GM23248 (cell line): Measurements from ENCODE around the gene FBXW11. TPM values are rescaled to one million over a fixed set of nuclear protein-coding genes. Genes with fewer than 3 reads are reported as not detected.

Source experiments
- DNase-seq: peaks from one replicate; pipeline ENCODE4 v3.0.0-alpha.2; 2015
- H2AFZ ChIP-seq: fragments of 200-600 bp; sonication (generic); 2 replicates; pipeline ENCODE4 v1.6.1; 2016; ENCODE audit warnings: antibody characterized with exemption
- H3F3A ChIP-seq: fragments of 200-600 bp; sonication (generic); 2 replicates; pipeline ENCODE4 v1.6.1; 2016; ENCODE audit warnings: mild to moderate bottlenecking, antibody characterized with exemption, mixed run types; ENCODE audit not compliant: insufficient read depth
- H3K27ac ChIP-seq: fragments of 200-600 bp; sonication (generic); 2 replicates; pipeline ENCODE4 v1.5.1; 2016; ENCODE audit warnings: mild to moderate bottlenecking
- H3K27me3 ChIP-seq: fragments of 200-600 bp; sonication (generic); replicated peaks from 2 replicates; pipeline ENCODE4 v1.6.1; 2016; ENCODE audit warnings: mild to moderate bottlenecking; ENCODE audit not compliant: insufficient read depth
- H3K36me3 ChIP-seq: fragments of 200-600 bp; sonication (generic); 2 replicates; pipeline ENCODE4 v1.6.1; 2016; ENCODE audit warnings: low read depth, mild to moderate bottlenecking
- H3K4me1 ChIP-seq: fragments of 200-600 bp; sonication (generic); 2 replicates; pipeline ENCODE4 v1.6.1; 2016; ENCODE audit warnings: mild to moderate bottlenecking; ENCODE audit not compliant: insufficient read depth
- H3K4me2 ChIP-seq: fragments of 200-600 bp; sonication (generic); one replicate; pipeline ENCODE4 v1.6.1; 2016; ENCODE audit warnings: mild to moderate bottlenecking; ENCODE audit not compliant: unreplicated experiment
- H3K4me3 ChIP-seq: fragments of 200-600 bp; sonication (generic); 2 replicates; pipeline ENCODE4 v1.5.1; 2016; ENCODE audit warnings: mild to moderate bottlenecking
- H3K79me2 ChIP-seq: fragments of 200-600 bp; sonication (generic); 2 replicates; pipeline ENCODE4 v1.6.1; 2016; ENCODE audit warnings: mild to moderate bottlenecking; ENCODE audit not compliant: insufficient read depth
- H3K9ac ChIP-seq: fragments of 200-600 bp; sonication (generic); 2 replicates; pipeline ENCODE4 v1.6.1; 2016; ENCODE audit warnings: mild to moderate bottlenecking
- H3K9me2 ChIP-seq: fragments of 200-600 bp; sonication (generic); 2 replicates; pipeline ENCODE4 v1.6.1; 2016; ENCODE audit warnings: mixed run types, mild to moderate bottlenecking, moderate library complexity; ENCODE audit not compliant: insufficient read depth
- H3K9me3 ChIP-seq: fragments of 200-600 bp; sonication (generic); one replicate; pipeline ENCODE4 v1.6.1; 2017; ENCODE audit warnings: low read depth
- H4K20me1 ChIP-seq: fragments of 200-600 bp; sonication (generic); 2 replicates; pipeline ENCODE4 v1.6.0; 2016; ENCODE audit not compliant: insufficient read depth
- EZH2 ChIP-seq: fragments of 200-600 bp; sonication (generic); IDR thresholded peaks from 2 replicates; pipeline ENCODE4 v1.6.1; 2018; ENCODE audit warnings: antibody characterized with exemption, mild to moderate bottlenecking; ENCODE audit not compliant: insufficient read depth, poor library complexity, severe bottlenecking
- EZH2phosphoT487 ChIP-seq: fragments of 200-600 bp; sonication (generic); IDR thresholded peaks from 2 replicates; pipeline ENCODE4 v1.6.1; 2018; ENCODE audit warnings: antibody characterized with exemption, moderate library complexity, mild to moderate bottlenecking, low read depth; ENCODE audit not compliant: insufficient read depth
- WGBS, 2 experiments: methylation state at CpG; one replicate each; pipeline ENCODE4 v1.1.6; 2015 to 2017; ENCODE audit warnings: low lambda C conversion rate in 2 of 2, low coverage in 1 of 2; ENCODE audit errors: missing lambda C conversion rate in 2 of 2; 5-methylcytosine and 5-hydroxymethylcytosine counted together
- in situ Hi-C: fragments of 300-500 bp; cut with MboI; formaldehyde crosslinking; loops from 2 replicates; pipeline ENCODE4 v1.15.0; 2020
- polyA plus RNA-seq: library from polyadenylated mRNA; unstranded; fragments of >200 nt; fragmentation: Nextera tagmentation; extraction: Ambion mirVana; gene quantifications from 2 replicates; pipeline ENCODE4 v1.2.1, GENCODE V29; 2016
- total RNA-seq: library from RNA; depleted of rRNA; stranded (reverse); fragments of >200 nt; shearing (Covaris generic); gene quantifications from 2 replicates; pipeline ENCODE4 v1.2.3, GENCODE V29; 2014

Gene FBXW11
- total and polyA plus RNA-seq, 2 experiments from 2014 or later = 30.6 to 78.0 TPM

DNA sequence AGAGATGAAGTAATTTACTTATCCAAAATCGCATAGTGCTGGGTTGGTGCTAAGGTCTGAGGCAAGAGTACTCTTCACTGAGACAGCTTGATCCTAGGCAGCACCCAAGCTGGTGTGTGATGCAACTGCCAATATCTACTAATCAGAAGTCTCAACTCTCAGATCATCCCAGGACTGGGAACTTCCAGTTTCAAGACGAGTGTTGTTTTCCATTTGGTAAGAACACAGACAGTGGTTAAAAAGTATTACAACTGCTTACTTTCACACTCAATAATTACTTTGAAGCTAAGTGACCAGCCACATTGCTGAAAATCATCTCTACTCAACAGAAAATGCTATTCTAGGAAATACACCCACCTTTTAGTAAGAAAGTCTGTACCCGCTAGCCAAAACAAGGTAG lies 45.3 kb downstream of the FBXW11 start:
- Histone ChIP-seq H3K9me2 (no peaks in the 10 kb centered on the region), H3K36me3 (no peaks in the 10 kb centered on the region), H2AFZ (no peak overlapping the region), H3K9ac (no peak overlapping the region), H3K27me3 (no peaks in the 10 kb centered on the region), H4K20me1 (peaks cover 29% of the 10 kb centered on the region), H3K79me2 (peaks cover 100% of the 10 kb centered on the region), H3K4me3 (no peak overlapping the region), H3F3A (peaks cover 4% of the 10 kb centered on the region; the same call in 1 of the 2 replicates), H3K4me1 (peaks cover 22% of the 10 kb centered on the region), H3K27ac (no peak overlapping the region), H3K9me3 (no peaks in the 10 kb centered on the region), H3K4me2 (no peak overlapping the region)
- TF ChIP-seq EZH2phosphoT487 (no peak), EZH2 (no peak)
- no peak for DNase-seq
- WGBS, 2 experiments = 91% methylated on average over 3 of the region's 3 CpGs
- in situ Hi-C loops = no loop called here

DNA sequence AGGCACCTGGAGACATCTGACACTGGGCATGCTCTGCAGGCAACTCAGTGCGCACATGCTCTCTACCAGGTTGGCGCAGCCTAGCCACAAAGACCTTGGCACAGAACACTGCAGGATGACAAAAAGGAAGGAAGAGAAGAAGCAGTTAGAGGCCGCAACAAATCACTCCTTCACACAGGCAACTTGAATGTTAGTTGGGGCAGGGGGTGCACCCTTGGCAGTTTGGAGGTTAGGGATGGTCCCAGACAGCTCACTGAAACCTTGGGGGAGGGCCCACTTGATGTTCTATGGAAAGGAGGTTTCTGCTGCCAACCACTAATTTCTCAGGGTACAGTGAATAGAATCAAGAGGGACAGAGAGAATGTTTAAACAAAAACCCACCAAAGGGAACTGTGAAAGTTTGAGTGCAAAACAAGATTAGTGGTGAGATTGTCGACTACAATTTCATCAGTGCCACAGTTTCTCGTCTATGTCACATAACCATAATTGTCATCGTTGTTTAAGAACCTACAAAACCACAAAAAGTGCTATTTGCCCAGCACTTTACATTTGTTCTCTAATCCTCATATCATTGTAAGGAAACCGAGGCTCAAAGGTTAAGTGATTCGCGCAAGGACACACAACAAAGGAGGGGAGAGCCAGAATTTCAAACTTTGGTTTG lies 48.7 kb downstream of the FBXW11 start:
- no peaks in the 10 kb centered on the region for H3K9me2 ChIP-seq
- in situ Hi-C loops = no loop called here
- H3K79me2 ChIP-seq = peaks cover 97% of the 10 kb centered on the region
- H3K4me1 ChIP-seq = peaks cover 53% of the 10 kb centered on the region
- no peak for TF ChIP-seq EZH2
- TF ChIP-seq EZH2phosphoT487 = no peak
- H3K9ac ChIP-seq = no peak overlapping the region
- no peaks in the 10 kb centered on the region for H3K27me3 ChIP-seq
- no peak overlapping the region for H3K4me3 ChIP-seq
- H2AFZ ChIP-seq = no peak overlapping the region
- H3K36me3 ChIP-seq = no peaks in the 10 kb centered on the region
- H3K27ac ChIP-seq = no peak overlapping the region
- peaks cover 20% of the 10 kb centered on the region for H4K20me1 ChIP-seq
- DNase-seq = no peak
- WGBS, 2 experiments = 96 to 99% methylated on average over 9 of the region's 9 CpGs
- no peaks in the 10 kb centered on the region for H3K9me3 ChIP-seq
- no peak overlapping the region for H3K4me2 ChIP-seq
- H3F3A ChIP-seq = peaks cover 38% of the 10 kb centered on the region

- no peaks in the 10 kb centered on the region for H3K27me3 ChIP-seq
- H3K4me1 ChIP-seq = peaks cover 49% of the 10 kb centered on the region
- in situ Hi-C loops = no loop called here
- no peaks in the 10 kb centered on the region for H3K9me3 ChIP-seq
- peaks cover 41% of the 10 kb centered on the region for H3F3A ChIP-seq
- H3K9me2 ChIP-seq = no peaks in the 10 kb centered on the region
- no peak for DNase-seq
- TF ChIP-seq EZH2phosphoT487 (no peak), EZH2 (no peak)
- H4K20me1 ChIP-seq = peaks cover 18% of the 10 kb centered on the region; the same call in 1 of the 2 replicates
- H3K9ac ChIP-seq = no peak overlapping the region
- no peak overlapping the region for H2AFZ ChIP-seq
- no peak overlapping the region for H3K4me3 ChIP-seq
- no peak overlapping the region for H3K4me2 ChIP-seq
- H3K36me3 ChIP-seq = no peaks in the 10 kb centered on the region
- H3K27ac ChIP-seq = no peak overlapping the region
- WGBS, 2 experiments = 28 to 34% methylated on average over 5 of the region's 5 CpGs
- H3K79me2 ChIP-seq = peaks cover 95% of the 10 kb centered on the region
Observed at GRCh38 chr5:171956887-171957495, 49.4 kb downstream of the FBXW11 start.

GRCh38 chr5:171956314-171956713 lies 50.1 kb downstream of the FBXW11 start:
- Histone ChIP-seq H3K9me3 (no peaks in the 10 kb centered on the region), H3K9me2 (no peaks in the 10 kb centered on the region), H3K36me3 (no peaks in the 10 kb centered on the region), H4K20me1 (peaks cover 18% of the 10 kb centered on the region; the same call in 1 of the 2 replicates), H3K27ac (no peak overlapping the region), H3K4me3 (no peak overlapping the region), H3K9ac (no peak overlapping the region), H3F3A (peaks cover 41% of the 10 kb centered on the region), H2AFZ (no peak overlapping the region), H3K27me3 (no peaks in the 10 kb centered on the region), H3K4me2 (no peak overlapping the region), H3K4me1 (peaks cover 48% of the 10 kb centered on the region), H3K79me2 (peaks cover 95% of the 10 kb centered on the region)
- no peak for TF ChIP-seq EZH2phosphoT487
- TF ChIP-seq EZH2 = no peak
- 96 to 100% methylated on average over 1 of the region's 1 CpG for WGBS, 2 experiments
- in situ Hi-C loops = no loop called here
- no peak for DNase-seq
